ENCODE results near the gene GRAP.
"Not testable (repeated sequence)": the region's sequence is repeated elsewhere in the genome, so short reads cannot be mapped to it uniquely, and the experiment has no call there.

The GRAP gene

DNA sequence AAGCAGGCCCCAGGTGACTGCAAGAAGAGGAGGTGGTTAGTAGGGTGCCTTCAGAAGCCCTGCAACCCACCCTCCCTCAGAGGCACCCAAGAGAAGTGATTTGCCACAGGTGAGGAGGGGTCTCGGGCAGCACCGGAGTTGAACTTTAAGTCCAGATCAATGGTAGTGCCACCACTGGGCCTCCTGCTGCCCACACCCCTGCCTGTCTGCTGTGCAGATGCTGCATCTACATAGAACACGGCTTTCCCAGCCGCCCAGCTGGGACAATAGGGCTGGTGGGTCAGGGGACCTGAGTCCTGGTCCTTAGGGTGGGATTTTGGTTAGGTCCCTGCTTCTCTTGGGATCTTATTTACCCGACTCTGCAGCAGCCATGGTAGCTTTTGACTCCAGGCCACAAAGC is 24.6 kb downstream of the GRAP start:
- Histone ChIP-seq H3K9me3 (no peaks in the 10 kb centered on the region), H3K27me3 (no peaks in the 10 kb centered on the region), H3K36me3 (no peaks in the 10 kb centered on the region), H3K4me1 (ENCODE audit: control insufficient read depth in 1 of 2, insufficient read depth in 1 of 2, low read depth in 1 of 2, low read length in 1 of 2) (no peaks in the 10 kb centered on the region), H3K4me3 (ENCODE audit: low read depth in 1 of 2, low read length in 1 of 2) (no peak overlapping the region), H3K27ac (no peak overlapping the region)
- TF ChIP-seq, protein P1, sequence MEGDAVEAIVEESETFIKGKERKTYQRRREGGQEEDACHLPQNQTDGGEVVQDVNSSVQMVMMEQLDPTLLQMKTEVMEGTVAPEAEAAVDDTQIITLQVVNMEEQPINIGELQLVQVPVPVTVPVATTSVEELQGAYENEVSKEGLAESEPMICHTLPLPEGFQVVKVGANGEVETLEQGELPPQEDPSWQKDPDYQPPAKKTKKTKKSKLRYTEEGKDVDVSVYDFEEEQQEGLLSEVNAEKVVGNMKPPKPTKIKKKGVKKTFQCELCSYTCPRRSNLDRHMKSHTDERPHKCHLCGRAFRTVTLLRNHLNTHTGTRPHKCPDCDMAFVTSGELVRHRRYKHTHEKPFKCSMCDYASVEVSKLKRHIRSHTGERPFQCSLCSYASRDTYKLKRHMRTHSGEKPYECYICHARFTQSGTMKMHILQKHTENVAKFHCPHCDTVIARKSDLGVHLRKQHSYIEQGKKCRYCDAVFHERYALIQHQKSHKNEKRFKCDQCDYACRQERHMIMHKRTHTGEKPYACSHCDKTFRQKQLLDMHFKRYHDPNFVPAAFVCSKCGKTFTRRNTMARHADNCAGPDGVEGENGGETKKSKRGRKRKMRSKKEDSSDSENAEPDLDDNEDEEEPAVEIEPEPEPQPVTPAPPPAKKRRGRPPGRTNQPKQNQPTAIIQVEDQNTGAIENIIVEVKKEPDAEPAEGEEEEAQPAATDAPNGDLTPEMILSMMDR (IDR thresholded peaks at IDR 0.05) = no peak

DNA sequence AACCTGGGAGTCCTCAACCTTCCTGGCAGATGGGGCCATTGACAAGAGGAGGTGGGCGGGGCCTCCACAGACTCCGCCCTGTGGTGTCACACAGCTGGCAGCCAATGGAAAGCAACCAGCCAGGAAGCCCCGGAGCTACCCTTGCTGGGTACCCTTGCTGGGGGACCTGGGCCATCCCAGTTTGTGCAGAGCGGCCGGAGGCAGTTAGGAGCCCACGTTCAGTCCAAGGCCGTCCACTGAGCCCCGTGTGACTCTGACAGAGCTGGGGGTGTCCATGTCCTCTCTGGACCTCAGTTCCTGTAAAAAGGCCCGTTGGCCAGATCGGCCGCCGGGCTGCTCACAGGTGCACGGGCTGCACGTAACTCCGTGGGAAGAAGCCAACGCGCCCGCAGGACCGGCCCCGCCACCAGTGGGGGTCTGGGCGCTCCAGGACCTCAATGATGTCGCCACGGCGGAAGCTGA is 25.1 kb downstream of the GRAP start:
- Histone ChIP-seq H3K27ac (no peak overlapping the region), H3K27me3 (no peaks in the 10 kb centered on the region), H3K4me3 (ENCODE audit: low read depth in 1 of 2, low read length in 1 of 2) (no peak overlapping the region), H3K9me3 (no peaks in the 10 kb centered on the region), H3K4me1 (ENCODE audit: control insufficient read depth in 1 of 2, insufficient read depth in 1 of 2, low read depth in 1 of 2, low read length in 1 of 2) (no peaks in the 10 kb centered on the region), H3K36me3 (no peaks in the 10 kb centered on the region)
- TF ChIP-seq, protein P1 (IDR thresholded peaks at IDR 0.05) = no peak

- not testable (repeated sequence) for H3K4me1 ChIP-seq (ENCODE audit: control insufficient read depth in 1 of 2, insufficient read depth in 1 of 2, low read depth in 1 of 2, low read length in 1 of 2); H3K27me3 ChIP-seq; H3K9me3 ChIP-seq; H3K36me3 ChIP-seq; H3K27ac ChIP-seq; H3K4me3 ChIP-seq (ENCODE audit: low read depth in 1 of 2, low read length in 1 of 2)
Observed at GRCh38 chr17:19021011-19021621, 25.6 kb downstream of the GRAP start.

GRCh38 chr17:19020016-19020415 is 26.7 kb downstream of the GRAP start:
- Histone ChIP-seq H3K27ac (no peak overlapping the region), H3K4me3 (ENCODE audit: low read depth in 1 of 2, low read length in 1 of 2) (no peak overlapping the region), H3K4me1 (ENCODE audit: control insufficient read depth in 1 of 2, insufficient read depth in 1 of 2, low read depth in 1 of 2, low read length in 1 of 2) (no peaks in the 10 kb centered on the region), H3K36me3 (no peaks in the 10 kb centered on the region), H3K27me3 (no peaks in the 10 kb centered on the region), H3K9me3 (no peaks in the 10 kb centered on the region)
- TF ChIP-seq, protein P1 (IDR thresholded peaks at IDR 0.05) = no peak

DNA sequence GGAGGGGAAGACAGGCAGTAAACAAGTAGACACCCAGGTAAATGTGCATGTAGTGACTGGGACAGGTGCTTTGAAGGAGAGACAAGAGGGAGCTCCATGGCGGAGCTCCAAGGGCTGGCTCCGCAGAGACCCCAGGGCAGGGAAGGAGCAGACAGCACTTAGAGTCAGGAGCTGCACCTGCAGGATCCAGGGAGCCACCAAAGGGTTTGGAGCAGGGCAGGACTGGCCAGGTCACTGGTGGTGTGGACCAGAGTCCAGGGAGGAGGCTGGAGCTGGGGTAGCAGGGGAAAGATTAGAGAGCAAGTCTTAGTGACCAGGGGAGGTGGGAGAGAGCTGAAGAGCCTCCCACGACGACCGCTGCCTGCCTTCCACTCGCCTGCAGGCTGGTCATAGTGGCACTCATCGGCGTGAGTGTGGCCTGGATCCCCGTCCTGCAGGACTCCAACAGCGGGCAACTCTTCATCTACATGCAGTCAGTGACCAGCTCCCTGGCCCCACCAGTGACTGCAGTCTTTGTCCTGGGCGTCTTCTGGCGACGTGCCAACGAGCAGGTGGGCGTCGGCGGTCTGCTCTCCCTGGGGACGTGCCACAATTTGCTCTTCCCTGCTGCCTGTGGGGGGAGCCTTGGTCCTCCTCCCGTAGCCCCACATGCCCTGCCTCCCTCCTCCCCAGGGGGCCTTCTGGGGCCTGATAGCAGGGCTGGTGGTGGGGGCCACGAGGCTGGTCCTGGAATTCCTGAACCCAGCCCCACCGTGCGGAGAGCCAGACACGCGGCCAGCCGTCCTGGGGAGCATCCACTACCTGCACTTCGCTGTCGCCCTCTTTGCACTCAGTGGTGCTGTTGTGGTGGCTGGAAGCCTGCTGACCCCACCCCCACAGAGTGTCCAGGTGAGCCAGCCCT is 27.5 kb downstream of the GRAP start:
- H3K36me3 ChIP-seq = no peaks in the 10 kb centered on the region
- no peaks in the 10 kb centered on the region for H3K27me3 ChIP-seq
- no peaks in the 10 kb centered on the region for H3K4me1 ChIP-seq (ENCODE audit: control insufficient read depth in 1 of 2, insufficient read depth in 1 of 2, low read depth in 1 of 2, low read length in 1 of 2)
- H3K4me3 ChIP-seq (ENCODE audit: low read depth in 1 of 2, low read length in 1 of 2) = no peak overlapping the region
- no peaks in the 10 kb centered on the region for H3K9me3 ChIP-seq
- TF ChIP-seq, protein P1 (IDR thresholded peaks at IDR 0.05) = no peak
- H3K27ac ChIP-seq = no peak overlapping the region

DNA sequence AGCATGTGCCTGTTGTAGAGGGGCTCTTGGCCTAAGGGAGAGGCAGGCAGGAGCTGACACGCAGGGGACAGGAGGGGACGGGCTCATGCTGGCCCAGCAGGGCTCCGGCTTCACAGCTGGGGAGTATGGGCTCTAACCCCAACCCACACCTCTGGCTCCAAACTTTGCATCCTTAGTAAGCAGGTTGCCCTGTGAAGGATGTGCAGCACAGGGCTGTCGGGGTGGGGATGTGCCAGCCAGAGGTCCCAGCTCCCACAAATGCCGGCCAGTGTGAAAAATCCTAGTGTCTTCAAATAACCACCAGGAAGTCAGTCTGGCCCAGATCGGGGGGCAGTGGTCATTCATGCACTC is 28.2 kb downstream of the GRAP start:
- TF ChIP-seq, protein P1 (IDR thresholded peaks at IDR 0.05) = no peak
- H3K27me3 ChIP-seq = no peaks in the 10 kb centered on the region
- H3K36me3 ChIP-seq = no peaks in the 10 kb centered on the region
- H3K9me3 ChIP-seq = no peaks in the 10 kb centered on the region
- no peak overlapping the region for H3K4me3 ChIP-seq (ENCODE audit: low read depth in 1 of 2, low read length in 1 of 2)
- no peaks in the 10 kb centered on the region for H3K4me1 ChIP-seq (ENCODE audit: control insufficient read depth in 1 of 2, insufficient read depth in 1 of 2, low read depth in 1 of 2, low read length in 1 of 2)
- H3K27ac ChIP-seq = no peak overlapping the region
